Activated B cell treated with CpG ODN at 0.5 μM for 24 hours (primary cell): ENCODE results near the gene CRELD2. TPM values are rescaled to one million over a fixed set of nuclear protein-coding genes. Genes with fewer than 3 reads are reported as not detected.

Experiments used
- ATAC-seq: fragments of 200-7000 bp; cut with Tn5 transposase; one replicate; pipeline ENCODE4 v1.10.0; 2021; ENCODE audit warnings: low read depth, mild to moderate bottlenecking, moderate library complexity
- CTCF ChIA-PET: fragments of 350-600 bp; sonication (Branson Sonifier 250); formaldehyde crosslinking; loops from one replicate; lab custom pipeline; 2021; ENCODE audit warnings: antibody characterized with exemption; lab: Charles Lee
- POLR2A ChIA-PET: fragments of 350-600 bp; sonication (Branson Sonifier 250); formaldehyde crosslinking; loops from one replicate; lab custom pipeline; 2021; ENCODE audit warnings: antibody characterized with exemption; lab: Charles Lee
- DNase-seq: peaks from one replicate; pipeline ENCODE4 v3.0.0; 2022
- H3K27ac Mint-ChIP-seq: one replicate; pipeline ENCODE4 v1.8.0; 2020; ENCODE audit warnings: mixed read lengths
- H3K27me3 Mint-ChIP-seq: one replicate; pipeline ENCODE4 v1.8.0; 2021; ENCODE audit warnings: mixed read lengths
- H3K36me3 Mint-ChIP-seq: one replicate; pipeline ENCODE4 v1.8.0; 2021; ENCODE audit warnings: low read depth, mixed read lengths
- H3K4me1 Mint-ChIP-seq: one replicate; pipeline ENCODE4 v1.8.0; 2021; ENCODE audit warnings: mixed read lengths
- H3K4me3 Mint-ChIP-seq: one replicate; pipeline ENCODE4 v1.8.0; 2020; ENCODE audit warnings: mild to moderate bottlenecking, mixed read lengths
- H3K9me3 Mint-ChIP-seq: one replicate; pipeline ENCODE4 v1.8.0; 2020; ENCODE audit warnings: mixed read lengths
- intact Hi-C: fragments of 100-400 bp; cut with micrococcal nuclease; formaldehyde crosslinking; loops from one replicate; pipeline ENCODE4 v1.15.1; 2024
- total RNA-seq: library from RNA; stranded (reverse); gene quantifications from 2 replicates; pipeline ENCODE4 v1.2.3, GENCODE V29; 2022
- TF ChIP-seq, protein P1 (sequence below): fragments of 200-600 bp; IDR thresholded peaks from one replicate; pipeline ENCODE4 v1.8.0; 2022; ENCODE audit warnings: antibody characterized with exemption, mild to moderate bottlenecking

Gene CRELD2
- total RNA-seq, 1 donor from 2014 or later, result 44.5 TPM

- ATAC-seq (no peak), DNase-seq (no peak)
- no peaks in the 10 kb centered on the region for H3K36me3 Mint-ChIP-seq
- TF ChIP-seq, protein P1, sequence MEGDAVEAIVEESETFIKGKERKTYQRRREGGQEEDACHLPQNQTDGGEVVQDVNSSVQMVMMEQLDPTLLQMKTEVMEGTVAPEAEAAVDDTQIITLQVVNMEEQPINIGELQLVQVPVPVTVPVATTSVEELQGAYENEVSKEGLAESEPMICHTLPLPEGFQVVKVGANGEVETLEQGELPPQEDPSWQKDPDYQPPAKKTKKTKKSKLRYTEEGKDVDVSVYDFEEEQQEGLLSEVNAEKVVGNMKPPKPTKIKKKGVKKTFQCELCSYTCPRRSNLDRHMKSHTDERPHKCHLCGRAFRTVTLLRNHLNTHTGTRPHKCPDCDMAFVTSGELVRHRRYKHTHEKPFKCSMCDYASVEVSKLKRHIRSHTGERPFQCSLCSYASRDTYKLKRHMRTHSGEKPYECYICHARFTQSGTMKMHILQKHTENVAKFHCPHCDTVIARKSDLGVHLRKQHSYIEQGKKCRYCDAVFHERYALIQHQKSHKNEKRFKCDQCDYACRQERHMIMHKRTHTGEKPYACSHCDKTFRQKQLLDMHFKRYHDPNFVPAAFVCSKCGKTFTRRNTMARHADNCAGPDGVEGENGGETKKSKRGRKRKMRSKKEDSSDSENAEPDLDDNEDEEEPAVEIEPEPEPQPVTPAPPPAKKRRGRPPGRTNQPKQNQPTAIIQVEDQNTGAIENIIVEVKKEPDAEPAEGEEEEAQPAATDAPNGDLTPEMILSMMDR, result no peak
- intact Hi-C loops, result no loop called here
- H3K9me3 Mint-ChIP-seq, result peaks cover 2% of the 10 kb centered on the region
- peaks cover 22% of the 10 kb centered on the region for H3K4me1 Mint-ChIP-seq
- CTCF ChIA-PET, result no interaction called here
- no peak overlapping the region for H3K4me3 Mint-ChIP-seq
- H3K27me3 Mint-ChIP-seq, result no peaks in the 10 kb centered on the region
- POLR2A ChIA-PET, result interaction anchor here (15.4 kb wide), 1 partner anchor 22 kb away, joined by 828 read pairs; the partner anchor contains the start of gene PIM3
- H3K27ac Mint-ChIP-seq, result no peak overlapping the region
Observed at GRCh38 chr22:49941507-49942316, 23.3 kb downstream of the CRELD2 start.

DNA sequence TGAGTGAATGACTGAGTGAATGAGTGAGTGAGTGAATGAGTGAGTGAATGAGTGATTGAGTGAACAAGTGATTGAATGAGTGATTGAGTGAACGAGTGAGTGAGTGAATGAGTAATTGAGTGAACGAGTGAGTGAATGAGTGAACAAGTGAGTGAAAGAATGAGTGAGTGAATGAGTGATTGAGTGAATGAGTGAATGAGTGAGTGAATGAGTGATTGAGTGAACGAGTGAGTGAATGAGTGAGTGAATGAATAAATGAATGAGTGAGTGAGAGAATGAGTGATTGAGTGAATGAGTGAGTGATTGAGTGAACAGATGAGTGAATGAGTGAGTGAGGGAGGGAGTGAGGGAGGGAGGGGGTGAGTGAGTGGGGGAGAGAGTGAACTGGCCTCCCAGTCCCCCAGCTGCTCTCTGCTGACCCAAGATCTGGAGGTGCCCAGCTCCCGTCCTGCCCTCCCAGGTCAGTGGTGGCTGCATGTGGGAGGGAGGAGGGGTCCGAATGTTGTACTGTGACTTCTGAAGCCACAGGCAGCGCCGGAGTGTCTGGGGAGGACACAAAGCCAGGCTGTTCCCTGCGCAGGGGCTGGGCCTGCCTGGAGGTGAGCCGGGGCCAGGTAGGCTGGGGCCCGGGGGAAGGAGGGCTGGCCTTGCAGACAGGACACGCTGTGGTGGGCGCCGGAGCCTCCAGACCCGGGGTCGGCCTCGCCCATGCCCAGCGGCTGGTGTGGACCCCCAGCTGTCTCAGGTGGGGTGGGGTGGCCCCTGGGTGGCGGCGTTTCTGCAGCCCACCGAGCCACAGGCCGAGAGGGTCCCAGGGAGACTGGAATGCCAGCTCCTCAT is 24.4 kb downstream of the CRELD2 start:
- ChIA-PET CTCF (interaction anchor here (1.7 kb wide), 1 partner anchor 88 kb away, joined by 4 read pairs; no protein-coding TSS in a partner anchor), POLR2A (interaction anchor here (1.0 to 15.4 kb wide), 2 partner anchors 9 to 21 kb away, joined by 5 to 828 read pairs; partner anchors contain the start of gene PIM3)
- H3K9me3 Mint-ChIP-seq, result peaks cover 2% of the 10 kb centered on the region
- TF ChIP-seq, protein P1, result no peak
- no peak overlapping the region for H3K27ac Mint-ChIP-seq
- no peaks in the 10 kb centered on the region for H3K27me3 Mint-ChIP-seq
- no peaks in the 10 kb centered on the region for H3K36me3 Mint-ChIP-seq
- ATAC-seq, result no peak
- peaks cover 13% of the 10 kb centered on the region for H3K4me1 Mint-ChIP-seq
- no peak overlapping the region for H3K4me3 Mint-ChIP-seq
- no peak for DNase-seq
- intact Hi-C loops, result no loop called here

GRCh38 chr22:49943405-49943765 is 25.0 kb downstream of the CRELD2 start:
- intact Hi-C loops, result no loop called here
- H3K4me3 Mint-ChIP-seq, result no peak overlapping the region
- POLR2A ChIA-PET, result interaction anchor here (1.0 to 15.4 kb wide), 2 partner anchors 8 to 20 kb away, joined by 5 to 828 read pairs; partner anchors contain the start of gene PIM3
- H3K27ac Mint-ChIP-seq, result no peak overlapping the region
- DNase-seq (no peak), ATAC-seq (no peak)
- H3K27me3 Mint-ChIP-seq, result no peaks in the 10 kb centered on the region
- no peaks in the 10 kb centered on the region for H3K36me3 Mint-ChIP-seq
- peaks cover 2% of the 10 kb centered on the region for H3K9me3 Mint-ChIP-seq
- H3K4me1 Mint-ChIP-seq, result peaks cover 11% of the 10 kb centered on the region
- CTCF ChIA-PET, result interaction anchor here (1.7 kb wide), 1 partner anchor 87 kb away, joined by 4 read pairs; no protein-coding TSS in a partner anchor
- TF ChIP-seq, protein P1, result no peak

DNA sequence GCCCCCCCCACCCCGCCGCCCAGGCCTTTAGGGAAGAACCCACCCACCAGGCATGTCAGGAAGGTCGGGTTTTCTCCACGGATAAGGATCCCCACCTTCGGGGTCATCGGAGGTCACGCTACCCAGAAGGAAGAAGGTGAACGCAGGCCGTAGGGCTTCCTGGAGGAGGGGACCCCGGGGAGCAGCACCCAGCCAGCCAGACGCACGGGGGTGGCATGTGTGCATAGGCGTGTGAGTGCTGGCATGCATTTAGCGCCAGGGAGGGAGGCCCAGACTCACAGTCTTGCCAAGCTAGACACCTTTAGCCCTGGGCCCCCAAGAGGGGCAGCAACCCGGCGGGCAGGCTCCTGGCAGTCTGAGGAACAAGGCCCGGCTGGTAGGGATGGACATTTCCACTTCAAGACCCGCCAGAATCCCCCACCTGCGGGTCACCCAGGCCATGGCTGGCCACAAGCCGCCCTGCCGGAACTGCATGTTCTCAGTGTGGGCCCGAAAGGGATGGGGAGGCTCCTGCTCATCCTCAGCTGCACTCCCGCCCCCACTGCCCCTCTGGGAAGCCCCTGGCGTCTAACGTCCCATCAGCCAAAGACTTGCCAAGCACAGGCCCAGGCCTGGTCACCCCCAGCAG is 25.5 kb downstream of the CRELD2 start:
- CTCF ChIA-PET, result interaction anchor here (1.7 kb wide), 1 partner anchor 86 kb away, joined by 4 read pairs; no protein-coding TSS in a partner anchor
- DNase-seq (no peak), ATAC-seq (peak; percentile 27)
- H3K27me3 Mint-ChIP-seq, result no peaks in the 10 kb centered on the region
- POLR2A ChIA-PET, result interaction anchor here (1.0 to 15.4 kb wide), 2 partner anchors 7 to 19 kb away, joined by 4 to 828 read pairs; partner anchors contain the start of gene PIM3
- H3K4me1 Mint-ChIP-seq, result peaks cover 11% of the 10 kb centered on the region
- H3K27ac Mint-ChIP-seq, result no peak overlapping the region
- H3K9me3 Mint-ChIP-seq, result peaks cover 2% of the 10 kb centered on the region
- H3K4me3 Mint-ChIP-seq, result no peak overlapping the region
- intact Hi-C loops, result no loop called here
- TF ChIP-seq, protein P1, result no peak
- no peaks in the 10 kb centered on the region for H3K36me3 Mint-ChIP-seq
